GM19043 (cell line): ENCODE results near the gene ONECUT2.

Experiments used
- ATAC-seq: cut with Tn5 transposase; IDR thresholded peaks from one replicate; pipeline ENCODE4 v1.9.1; 2021; ENCODE audit warnings: low read depth; ENCODE audit not compliant: unreplicated experiment

Gene ONECUT2

DNA sequence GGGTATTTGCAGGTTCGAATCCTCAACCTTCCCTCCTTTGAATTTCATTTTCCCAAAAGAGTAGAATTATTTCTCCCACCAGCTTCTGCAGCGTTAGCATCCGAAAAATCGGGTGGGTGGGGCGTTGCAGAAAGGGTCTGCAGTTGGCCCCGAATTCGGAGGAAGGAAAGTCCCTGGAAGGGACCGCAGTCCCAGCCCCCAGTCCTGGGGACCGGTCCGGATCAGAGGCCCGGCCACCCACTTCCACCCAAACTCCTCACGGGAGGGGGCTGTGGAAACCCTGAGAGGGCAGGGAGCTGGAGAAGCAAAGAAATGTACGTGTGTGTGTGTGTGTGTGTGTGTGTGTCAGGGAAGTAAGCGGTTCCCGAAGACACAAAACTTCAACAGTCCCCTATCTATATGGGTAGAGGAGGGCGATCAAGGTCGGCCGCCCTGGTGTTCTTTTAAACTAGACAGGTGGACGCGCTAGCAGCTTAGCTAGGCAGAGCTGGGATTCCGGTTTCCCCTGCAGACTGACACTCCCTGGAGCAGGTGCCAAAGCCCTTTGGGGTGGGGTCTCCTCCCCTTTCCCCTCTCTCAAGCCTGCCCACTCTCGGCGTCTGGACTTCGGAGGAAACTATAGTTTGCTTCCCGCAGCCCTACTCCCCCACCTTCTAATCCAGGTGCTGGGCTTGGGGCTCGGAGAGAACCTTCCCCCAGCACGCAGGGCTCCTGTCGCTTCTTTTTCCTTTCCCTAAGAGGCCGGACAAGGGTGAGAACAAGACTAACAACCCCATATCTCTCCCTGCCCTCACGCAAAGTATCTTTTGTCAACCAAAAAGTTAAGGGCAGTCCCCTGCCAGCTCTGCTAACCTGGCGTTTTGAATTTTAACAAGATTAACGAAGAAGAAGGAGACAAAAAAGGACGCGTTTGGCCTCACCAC, 4.8 kb upstream of the ONECUT2 start:
- ATAC-seq, result no peak

DNA sequence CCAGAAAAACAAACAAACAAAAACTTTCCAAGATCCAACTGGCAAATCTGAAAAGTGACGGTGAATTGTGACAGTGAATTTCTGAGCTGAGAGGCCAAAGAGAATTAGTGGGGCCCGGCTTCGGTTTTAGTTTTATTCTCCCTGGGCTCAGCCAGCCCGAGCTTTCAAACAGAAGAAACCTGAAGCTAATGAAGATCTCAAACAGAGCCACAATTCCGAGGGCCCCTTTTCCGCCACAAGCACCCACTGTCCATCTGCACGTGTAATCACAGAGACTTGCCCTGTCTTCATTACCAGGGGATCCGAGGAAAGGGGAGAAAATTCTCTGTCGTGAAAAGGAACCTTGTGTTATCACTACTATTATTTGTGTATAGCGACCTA, 4.2 kb upstream of the ONECUT2 start:
- no peak for ATAC-seq

DNA sequence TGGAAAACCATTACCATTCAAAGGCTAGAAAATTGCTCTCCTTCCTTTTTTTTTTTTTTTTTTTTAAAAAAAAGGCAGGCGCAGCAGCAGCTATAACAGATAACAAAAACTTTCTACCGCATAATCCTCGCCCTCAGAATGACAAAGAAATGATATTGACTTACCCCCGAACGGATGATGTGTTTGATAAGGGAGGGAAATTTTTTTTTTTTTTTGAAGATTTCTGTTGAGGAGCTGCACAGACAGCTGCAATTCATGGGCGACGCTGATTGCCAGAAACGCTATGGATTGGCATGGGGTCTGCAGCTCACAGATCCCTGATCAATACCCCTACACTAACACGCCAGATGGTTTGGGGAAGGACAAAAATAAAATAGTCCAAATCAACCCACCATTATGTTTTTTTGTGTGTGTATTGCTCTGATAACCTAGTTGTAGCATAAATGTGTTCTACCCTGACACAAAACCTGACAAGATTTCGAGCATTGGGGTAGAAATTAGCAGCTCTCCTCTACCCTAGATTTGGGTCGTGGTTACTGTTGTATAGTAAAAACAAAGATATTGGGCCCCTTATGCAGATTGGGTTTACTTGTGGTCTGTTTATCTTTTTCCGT, 3.6 kb upstream of the ONECUT2 start:
- no peak for ATAC-seq

DNA sequence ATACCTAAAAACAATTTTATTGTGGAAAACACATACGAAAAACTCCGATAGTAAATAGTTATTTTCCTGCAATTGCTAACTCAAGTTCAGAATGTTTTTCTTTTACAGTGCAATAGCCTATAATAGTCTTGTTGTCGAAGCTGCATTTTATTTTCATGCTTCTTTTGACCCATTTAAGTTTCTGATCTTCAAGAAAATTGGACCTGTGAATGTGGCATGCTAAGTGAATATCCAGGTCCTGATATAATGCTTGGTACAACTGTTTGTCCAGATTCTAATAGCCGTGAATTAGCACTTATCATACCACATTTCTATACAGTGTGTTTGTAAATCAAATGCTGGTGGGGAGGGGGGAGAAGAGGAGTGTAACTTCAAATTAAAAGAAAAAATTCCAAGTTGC, 3.0 kb upstream of the ONECUT2 start:
- ATAC-seq, result no peak

DNA sequence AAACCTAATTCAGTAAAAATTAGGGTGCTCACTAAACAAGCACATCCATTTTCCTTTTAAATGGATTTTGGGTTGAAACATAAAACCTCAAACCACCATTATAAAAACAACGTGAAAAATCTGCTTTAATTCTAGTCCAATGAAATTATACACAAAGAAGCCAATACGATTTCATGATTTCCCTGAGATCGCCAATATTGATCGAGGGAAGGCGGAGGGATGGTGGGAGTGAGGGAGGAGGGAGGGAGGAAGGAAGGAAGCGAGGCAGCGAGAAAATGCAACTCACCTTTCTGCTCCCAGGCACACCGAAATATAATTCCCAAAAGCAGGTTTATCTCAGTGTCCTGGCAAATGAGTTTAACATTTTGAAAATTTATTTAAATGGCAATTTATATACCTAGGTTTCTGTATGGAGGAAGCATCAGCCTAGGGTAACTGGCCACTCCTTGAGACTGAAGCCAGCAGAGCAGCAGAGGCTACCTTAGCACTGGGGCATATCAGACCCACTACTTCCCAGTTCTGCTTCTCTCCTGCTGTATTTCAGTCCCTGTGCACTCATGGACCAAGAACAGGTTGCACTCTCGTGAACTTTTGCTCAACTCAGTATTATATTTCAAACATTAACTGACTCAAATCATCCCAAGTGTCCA, 2.3 kb upstream of the ONECUT2 start:
- ATAC-seq, result no peak

DNA sequence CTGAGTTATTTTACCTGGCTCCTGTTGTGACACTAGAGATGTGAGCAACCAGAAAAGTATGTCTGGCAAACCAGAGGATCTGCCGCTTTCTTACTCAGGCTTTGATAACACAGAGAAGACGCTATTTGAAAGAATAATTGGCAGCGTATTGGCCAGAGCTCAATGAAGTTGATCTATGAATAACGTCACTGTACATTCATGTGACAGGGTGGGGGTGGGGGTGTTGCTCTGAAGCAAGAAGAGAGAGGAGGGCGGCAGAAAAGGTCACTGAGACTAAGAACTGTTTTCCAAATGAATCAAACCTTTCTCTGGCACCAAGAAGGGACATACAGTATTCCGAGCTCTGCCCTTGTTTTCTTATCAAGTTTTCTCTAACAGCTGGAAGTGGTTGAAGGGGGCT, 1.7 kb upstream of the ONECUT2 start:
- no peak for ATAC-seq

DNA sequence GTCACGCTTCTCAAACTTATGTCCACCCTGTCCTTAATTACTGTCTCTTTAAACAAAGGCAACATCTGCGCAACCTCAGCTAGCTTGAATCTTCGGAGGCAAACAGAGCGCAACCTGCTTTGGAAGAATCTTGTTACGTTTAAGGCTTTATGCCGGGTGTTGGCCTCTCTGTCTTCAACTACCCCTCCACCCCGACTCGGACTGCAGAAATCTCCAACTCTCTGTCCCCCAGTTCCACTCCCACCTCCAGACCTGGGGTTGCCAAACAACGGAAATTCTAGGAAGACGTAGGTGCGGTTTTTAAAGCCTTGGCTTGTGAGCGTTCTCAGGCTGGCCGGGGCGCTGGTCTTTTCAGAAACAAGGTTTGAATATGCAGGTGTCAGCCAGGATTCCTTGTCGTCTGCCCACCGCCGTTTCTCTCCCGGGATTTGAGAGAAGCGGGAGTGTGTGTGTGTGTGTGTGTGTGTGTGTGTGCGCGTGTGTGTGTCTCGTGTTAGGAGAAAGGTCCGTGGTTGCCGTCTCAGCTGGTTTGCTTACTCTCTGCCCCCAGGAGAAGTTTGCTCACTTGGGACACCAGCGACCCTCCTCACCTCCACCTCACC, 1.1 kb upstream of the ONECUT2 start:
- ATAC-seq, result no peak

DNA sequence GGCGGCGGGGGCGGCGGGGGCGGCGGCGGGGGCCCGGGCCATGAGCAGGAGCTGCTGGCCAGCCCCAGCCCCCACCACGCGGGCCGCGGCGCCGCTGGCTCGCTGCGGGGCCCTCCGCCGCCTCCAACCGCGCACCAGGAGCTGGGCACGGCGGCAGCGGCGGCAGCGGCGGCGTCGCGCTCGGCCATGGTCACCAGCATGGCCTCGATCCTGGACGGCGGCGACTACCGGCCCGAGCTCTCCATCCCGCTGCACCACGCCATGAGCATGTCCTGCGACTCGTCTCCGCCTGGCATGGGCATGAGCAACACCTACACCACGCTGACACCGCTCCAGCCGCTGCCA, 644 bp downstream of the ONECUT2 start:
- ATAC-seq, result no peak

DNA sequence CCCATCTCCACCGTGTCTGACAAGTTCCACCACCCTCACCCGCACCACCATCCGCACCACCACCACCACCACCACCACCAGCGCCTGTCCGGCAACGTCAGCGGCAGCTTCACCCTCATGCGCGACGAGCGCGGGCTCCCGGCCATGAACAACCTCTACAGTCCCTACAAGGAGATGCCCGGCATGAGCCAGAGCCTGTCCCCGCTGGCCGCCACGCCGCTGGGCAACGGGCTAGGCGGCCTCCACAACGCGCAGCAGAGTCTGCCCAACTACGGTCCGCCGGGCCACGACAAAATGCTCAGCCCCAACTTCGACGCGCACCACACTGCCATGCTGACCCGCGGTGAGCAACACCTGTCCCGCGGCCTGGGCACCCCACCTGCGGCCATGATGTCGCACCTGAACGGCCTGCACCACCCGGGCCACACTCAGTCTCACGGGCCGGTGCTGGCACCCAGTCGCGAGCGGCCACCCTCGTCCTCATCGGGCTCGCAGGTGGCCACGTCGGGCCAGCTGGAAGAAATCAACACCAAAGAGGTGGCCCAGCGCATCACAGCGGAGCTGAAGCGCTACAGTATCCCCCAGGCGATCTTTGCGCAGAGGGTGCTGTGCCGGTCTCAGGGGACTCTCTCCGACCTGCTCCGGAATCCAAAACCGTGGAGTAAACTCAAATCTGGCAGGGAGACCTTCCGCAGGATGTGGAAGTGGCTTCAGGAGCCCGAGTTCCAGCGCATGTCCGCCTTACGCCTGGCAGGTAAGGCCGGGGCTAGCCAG, 1.2 kb downstream of the ONECUT2 start:
- ATAC-seq, result no peak

DNA sequence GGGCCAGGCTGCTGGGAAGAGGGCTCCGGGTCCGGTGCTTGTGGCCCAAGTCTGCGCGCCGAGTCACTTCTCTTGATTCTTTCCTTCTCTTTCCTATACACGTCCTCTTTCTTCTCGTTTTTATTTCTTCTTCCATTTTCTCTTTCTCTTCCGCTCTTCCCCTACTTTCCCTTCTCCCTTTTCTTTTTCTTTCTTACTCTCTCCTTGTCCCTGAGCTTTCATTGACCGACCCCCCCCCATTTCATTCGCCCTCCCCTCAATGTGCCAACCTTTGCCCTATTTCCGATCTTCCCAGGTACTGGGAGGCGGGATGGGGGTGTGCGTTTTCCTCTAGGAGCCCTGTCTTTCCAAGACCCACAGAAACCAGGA, 1.8 kb downstream of the ONECUT2 start:
- ATAC-seq, result no peak

DNA sequence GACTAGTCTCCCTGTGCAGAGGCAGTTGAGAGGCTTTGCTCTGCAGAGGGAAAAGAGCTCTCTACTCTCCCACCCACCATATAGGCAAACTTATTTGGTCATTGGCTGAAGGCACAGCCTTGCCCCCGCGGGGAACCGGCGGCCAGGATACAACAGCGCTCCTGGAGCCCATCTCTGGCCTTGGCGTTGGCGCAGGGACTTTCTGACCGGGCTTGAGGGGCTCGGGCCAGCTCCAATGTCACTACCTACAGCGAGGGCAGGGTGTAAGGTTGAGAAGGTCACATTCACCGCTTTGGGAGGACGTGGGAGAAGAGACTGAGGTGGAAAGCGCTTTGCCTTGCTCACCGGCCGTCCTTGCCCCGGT, 2.2 kb downstream of the ONECUT2 start:
- no peak for ATAC-seq

DNA sequence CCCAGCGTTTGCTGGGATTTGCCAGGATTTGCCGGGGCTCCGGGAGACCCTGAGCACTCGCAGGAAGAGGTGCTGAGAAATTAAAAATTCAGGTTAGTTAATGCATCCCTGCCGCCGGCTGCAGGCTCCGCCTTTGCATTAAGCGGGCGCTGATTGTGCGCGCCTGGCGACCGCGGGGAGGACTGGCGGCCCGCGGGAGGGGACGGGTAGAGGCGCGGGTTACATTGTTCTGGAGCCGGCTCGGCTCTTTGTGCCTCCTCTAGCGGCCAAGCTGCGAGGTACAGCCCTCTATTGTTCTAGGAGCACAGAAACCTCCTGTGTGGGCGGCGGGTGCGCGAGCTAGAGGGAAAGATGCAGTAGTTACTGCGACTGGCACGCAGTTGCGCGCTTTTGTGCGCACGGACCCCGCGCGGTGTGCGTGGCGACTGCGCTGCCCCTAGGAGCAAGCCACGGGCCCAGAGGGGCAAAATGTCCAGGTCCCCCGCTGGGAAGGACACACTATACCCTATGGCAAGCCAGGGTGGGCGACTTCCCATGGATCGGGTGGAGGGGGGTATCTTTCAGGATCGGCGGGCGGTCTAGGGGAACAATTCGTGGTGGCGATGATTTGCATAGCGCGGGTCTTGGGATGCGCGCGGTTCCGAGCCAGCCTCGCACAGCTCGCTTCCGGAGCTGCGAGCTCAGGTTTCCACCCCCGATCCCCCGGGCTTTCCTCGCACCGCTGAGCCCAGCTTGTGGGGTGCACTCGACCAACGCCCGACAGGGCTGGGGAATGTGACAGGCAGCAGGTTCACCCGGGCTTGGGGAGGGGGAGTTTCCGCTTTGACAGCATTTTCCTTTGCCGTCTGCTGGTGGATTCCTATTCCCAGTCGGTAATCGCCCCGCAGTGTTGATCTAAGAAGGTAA, 2.8 kb downstream of the ONECUT2 start:
- ATAC-seq, result peak; percentile 57

DNA sequence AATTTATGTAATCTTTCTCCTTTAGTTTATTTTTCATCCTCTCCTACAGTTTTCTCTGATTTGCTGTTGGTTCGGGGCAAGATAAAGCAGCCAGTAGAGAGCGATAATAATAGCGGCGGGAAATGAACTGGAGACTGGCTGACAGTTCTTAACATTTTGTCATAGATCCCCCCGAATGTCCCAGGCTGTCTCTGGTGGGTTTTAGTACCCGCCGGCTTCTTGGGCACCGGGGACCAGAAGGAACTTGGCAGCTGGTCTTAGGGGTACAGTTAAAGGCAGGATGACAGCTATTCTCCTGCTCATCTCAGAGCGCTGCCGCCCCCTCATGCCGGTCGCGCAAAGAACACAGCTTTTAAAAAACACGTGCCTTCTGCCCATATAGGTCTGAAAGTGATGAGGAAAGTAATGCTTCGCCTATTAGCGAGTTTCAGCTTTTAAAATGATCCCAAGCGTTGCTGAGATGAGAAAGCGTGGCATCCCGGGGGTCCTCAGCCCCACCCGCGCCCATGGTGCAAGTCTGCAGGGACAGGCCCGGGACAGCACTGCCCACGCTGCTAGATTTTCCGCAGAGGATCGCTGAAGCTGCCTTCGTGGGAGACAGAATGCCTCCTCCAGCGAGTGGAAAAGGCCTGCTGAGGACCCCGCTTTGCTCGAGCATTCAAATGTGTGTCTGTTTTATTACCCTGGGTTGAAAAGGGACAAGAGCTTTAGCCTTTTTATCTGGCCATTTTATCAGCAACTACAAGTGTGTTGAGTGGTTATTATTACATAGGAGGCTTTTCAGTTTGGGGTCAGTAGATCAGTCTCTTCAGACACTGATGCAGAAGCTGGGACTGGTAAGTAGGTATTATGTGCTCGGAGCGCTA, 3.8 kb downstream of the ONECUT2 start:
- ATAC-seq, result no peak

DNA sequence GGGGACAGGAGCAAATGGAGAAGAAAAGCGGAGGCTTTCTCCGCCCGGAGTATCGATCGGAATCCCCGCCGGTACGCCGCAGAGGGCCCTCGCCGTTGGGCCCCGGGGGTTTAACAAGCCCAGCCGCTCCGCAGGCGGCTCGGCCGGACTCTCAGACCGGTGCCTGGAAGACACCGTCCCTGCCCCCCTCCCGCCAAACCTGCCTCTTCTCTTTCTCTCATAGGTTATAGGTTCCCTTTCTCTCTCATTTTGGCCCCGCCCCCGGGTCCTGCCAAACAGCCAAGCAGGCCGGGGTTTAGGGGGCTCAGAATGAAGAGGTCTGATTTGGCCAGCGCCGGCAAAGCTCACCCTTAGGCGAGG, 4.4 kb downstream of the ONECUT2 start:
- no peak for ATAC-seq

DNA sequence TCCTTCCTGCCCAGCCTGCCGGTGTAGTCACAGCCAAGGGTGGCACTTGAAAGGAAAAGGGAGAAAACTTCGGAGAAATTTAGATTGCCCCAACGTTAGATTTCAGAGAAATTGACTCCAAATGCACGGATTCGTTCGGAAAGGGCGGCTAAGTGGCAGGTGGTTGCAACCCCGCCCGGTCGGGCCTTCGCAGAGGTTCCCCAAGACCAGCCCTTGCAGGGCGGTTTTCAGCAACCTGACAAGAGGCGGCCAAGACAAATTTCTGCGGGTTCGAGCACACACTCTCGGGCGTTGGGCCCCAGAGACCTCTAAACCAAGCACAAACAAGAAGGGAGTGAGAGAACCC, 4.8 kb downstream of the ONECUT2 start:
- ATAC-seq, result no peak

DNA sequence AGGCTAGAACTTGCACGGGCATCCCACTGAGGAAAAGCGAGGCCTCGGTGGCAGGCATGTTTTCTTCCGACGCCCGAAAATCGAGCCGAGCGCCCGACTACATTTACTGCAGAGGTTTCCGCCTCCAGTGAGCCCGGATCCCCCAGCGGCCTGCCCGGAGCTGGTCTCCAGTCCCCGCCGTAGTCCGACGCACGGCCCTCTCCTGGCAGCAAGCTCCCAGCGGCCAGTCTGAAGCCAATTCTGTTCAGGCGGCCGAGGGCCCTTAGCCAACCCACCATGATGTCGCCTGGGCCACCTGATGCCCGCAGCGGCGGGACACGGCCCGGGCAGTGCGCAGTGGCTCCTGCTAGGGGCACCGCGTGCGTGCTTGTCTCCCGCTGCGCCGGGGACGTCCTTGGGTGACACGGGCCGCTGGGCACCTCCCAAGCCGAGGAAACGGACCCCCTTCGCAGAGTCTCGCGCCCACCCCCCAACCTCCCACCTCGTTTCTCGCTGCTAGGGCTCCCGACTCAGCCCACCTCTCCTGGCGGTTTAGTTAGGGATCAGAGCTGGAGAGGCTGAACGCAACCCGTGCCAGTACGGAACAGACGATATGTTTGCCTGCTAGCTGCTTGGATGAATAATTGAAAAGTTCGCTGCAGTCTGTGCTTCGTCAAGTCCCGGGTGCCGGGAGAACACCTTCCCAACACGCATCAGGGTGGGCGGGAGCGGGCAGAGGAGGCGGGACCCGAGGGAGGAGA, 5.3 kb downstream of the ONECUT2 start:
- no peak for ATAC-seq

DNA sequence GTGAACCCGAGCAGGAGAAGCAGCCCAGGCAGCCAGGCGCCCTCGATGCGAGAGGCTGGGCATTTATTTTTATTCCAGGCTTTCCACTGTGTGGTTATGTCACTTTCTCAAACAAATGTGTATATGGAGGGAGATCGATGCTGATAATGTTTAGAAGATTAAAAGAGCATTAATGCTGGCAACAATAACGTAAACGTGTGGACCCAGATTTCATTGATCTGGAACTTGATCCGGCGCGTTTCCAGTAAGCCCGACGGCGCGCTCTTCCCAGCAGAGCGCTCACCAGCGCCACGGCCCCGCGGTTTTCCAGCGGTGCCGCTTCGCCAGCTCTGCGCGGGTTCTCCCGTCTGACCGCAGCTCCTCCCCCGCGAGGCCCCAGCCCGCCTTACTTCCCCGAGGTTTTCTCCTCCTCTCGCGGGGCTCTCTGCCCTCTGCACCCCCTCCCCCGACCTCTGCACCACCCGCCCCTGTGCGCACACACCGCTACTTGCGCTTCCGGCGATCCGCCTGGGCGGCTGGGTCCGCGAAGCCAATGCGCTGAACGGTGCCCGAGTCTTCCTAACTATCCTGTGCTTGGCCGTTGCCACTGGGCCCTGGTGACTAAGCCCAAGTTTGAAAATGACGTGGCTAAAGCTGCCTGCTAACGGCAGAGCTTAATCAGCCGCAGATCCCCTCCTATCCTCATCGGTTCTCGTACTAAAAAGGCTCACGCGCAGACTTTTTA, 6.1 kb downstream of the ONECUT2 start:
- ATAC-seq, result no peak

DNA sequence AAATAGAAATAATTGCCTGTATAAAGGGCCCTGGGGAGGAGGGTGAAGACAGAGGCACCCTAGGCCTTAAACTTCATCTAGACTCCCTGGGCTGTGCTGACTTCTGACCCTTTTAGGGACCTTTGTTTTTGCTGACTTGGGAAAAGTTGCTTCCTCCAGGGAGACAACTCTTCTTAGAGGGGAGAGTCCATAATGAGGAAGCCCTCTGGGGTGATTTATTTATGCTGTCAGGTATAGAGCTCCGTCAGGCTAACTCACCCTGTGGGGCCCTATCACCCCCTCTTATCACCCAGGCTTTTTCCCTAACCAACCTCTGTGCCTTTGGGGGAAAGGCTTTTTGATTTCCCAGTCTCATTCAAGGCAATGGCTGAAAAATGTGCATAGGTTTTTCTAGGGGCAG, 8.1 kb downstream of the ONECUT2 start:
- ATAC-seq, result no peak
